LHCN-M2 (cell line): Measurements from ENCODE around the gene GPR107. TPM values are rescaled to one million over a fixed set of nuclear protein-coding genes. Genes with fewer than 3 reads are reported as not detected.

Experiments
- DNase-seq: peaks from one replicate; pipeline ENCODE4 v3.0.0-alpha.2; 2012; ENCODE audit warnings: low read depth
- total RNA-seq: library from RNA; depleted of rRNA; stranded (reverse); fragments of >200 nt; gene quantifications from 2 replicates; pipeline ENCODE4 v1.2.3, GENCODE V29; 2014

GPR107 gene
- total RNA-seq, 1 experiment from 2014 or later, result 20.3 TPM

DNA sequence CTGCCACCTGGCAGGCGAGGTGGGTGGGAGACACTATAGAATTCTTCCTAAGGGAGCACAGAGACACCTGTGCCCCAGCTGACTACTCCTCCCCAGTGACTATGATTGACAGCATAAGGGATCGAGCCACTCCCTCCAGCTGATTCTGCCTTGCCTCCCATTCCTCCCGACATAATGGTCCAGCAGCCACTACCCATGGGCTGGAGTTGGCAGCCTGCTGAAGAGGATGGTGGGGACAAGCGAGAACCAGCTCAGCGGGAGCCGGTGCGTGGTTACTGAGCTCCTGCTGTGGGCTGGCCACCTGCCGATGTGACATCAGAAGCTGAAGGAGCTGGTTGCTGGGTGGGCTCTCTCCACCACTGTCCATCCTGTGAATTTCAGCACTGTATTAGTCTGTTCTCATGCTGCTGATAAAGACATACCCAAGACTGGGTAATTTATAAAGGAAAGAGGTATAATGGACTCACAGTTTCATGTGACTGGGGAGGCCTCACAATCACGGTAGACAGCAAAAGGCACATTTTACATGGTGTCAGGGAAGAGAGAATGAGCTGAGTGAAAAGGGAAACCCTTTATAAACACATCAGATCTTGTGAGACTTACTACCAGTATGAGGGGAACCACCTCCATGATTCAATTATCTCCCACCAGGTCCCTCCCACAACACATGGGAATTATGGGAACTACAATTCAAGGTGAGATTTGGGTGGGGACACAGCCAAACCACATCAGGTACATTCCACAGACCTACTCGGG, 106.4 kb downstream of the GPR107 start:
- no peak for DNase-seq

DNA sequence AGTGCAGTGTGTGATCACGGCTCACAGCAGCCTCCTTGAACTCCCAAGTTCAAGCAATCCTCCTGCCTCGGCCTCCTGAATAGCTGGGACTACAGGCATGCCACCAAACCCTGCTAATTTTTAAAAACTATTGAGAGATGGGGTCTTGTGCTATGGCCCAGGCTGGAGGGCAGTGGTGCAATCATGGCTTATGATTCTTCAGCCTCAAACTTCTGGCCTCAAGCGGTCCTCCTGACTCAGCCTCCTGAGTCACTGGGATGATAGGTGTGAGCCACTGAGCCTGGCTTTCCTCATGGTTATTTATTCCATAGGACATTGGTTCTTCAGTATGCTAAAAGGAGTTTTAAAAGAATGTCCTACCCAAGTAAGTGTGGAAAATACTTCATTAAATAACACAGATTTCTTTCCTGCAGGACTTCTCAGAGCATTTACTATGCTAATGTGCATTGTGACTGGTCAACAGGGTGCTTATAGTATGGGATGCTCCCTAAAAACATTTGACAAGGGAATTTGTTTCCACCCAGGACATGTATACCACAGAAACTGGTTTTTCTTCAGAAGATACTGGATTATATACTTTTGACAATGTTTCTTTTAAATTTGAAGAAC, 107.3 kb downstream of the GPR107 start:
- no peak for DNase-seq

DNA sequence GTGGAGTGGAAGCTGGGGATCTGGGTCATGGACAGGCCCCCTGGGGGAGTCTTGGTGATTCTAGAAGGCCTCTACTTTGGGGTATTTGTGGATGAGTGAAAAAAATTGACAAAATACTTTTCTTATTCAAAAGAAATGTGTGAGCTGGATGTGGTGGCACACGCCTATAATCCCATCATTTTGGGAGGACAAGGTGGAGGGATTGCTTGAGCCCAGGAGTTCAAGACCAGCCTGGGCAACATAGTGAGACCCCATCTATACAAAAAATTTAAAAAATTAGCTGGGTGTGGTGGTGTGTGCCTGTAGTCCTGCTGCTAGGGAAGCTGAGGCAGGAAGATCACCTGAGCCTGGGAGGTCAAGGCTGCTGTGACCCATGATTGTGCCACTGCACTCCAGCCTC, 111.9 kb downstream of the GPR107 start:
- no peak for DNase-seq

DNA sequence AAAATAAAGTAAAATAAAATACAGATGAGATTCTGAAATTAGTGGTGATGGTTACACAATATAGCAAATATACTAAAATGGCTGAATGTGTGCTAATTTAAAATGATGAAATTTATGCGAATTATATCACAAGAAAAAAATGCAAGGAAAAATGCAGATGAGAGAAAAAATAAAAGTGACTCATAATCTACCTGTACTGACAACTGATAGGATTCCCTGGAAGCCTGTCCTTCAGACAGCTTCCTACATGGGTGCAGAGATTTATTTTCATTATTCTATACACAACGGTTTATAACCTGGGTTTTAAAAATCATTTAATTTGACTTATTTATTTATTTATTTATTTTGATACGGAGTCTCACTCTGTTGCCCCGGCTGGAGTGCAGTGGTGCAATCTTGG, 112.7 kb downstream of the GPR107 start:
- DNase-seq, result no peak

DNA sequence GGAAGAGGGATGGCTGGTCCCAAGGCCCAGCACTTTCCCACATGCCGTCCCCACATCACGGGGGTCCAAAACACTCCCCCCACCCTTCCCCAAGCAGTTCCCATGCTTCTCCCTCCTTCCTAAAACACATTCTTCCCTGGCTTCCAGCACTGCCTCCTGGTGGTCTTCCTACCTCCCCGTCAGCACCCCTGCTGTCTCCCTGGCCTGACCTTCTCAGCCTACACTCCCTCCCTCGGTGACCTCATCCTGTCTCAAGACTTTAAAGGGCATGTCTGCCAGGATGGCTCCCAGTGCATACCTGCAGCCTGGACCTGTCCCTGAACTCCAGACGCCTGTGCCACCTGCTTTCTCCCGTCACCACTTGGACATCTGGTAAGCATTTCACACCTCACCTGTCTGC, 114.2 kb downstream of the GPR107 start:
- DNase-seq, result no peak

DNA sequence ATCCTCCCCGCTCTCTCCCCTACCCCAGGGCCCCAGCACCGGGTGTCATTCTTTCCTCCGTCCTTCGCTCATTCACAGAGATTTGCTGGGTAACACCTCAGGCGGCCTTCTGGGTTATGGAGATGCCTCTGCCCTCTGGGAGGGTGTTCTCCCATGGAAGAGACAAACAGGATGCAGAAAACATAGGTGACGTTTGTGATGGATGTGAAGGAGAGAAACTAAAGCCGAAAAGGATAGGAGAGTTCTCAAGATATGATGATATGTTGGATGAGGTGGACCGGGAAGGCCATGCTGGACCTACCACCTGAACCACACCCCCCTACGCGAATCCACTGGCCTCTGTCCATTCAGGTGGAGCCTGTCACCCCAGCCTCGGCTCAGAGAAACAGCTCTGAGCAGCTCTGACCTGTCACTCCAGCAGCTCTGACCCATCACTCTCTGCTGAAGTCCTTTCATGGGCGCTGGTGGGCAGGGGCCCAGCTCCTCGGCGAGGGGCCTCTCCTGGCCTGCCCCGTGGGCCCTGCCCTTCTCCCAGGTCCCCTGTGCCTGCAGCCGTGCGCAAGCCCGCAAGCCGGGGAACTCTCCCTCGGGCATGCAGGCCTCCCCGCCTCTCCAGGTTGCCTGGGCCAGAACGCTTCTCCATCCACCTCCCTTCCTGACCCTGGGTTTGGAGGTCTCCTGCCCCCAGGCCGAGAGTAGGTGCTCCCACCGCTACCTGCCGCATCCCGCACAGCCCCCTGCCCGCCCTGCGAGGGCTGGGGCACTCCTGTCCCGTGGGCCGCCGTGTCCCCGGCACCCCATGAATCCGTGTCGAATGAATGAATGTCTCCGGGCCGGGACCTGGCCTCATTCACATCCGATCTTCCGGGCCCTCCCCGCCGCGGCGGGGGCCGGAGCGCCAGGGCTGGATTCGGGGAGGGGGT, 117.8 kb downstream of the GPR107 start:
- DNase-seq, result no peak

DNA sequence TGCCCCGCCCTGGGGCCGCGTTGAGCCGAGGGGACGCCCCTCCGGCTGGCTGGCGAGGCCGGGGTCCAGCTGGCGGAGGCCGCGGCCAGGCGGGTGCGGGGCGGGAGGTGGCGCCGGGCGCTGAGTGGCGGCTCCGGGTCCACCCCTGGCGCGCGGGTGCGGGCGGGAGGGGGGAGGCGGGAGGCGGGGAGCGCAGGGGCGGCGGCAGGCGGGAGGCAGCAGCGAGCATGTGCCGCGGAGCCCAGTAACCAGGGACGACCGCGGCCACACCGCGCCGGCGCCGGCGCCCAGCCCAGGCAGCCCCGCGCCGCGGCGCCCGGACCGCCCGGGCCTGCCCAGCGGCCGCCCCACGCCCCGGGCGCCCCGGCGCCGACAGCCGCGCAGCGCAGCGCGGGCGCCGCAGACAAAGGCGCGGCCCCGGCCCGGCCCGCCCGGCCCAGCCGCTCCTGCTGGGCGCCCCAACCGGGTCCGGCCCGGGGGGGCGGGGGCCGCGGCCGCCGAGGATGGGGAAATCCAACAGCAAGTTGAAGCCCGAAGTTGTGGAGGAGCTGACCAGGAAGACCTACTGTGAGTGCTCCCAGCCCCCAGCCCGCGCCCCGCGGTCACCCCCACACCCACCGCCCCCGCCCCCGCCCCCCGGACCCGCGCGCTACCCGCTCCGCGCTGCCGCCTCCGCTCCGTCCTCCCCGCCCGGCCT, 118.6 kb downstream of the GPR107 start, which contains the start of gene NCS1:
Gene NCS1 (plus strand): TSS at position 244 of the 697 bp plus-strand sequence. CDS start 260 bp downstream, at position 504.
- peak; percentile 56 for DNase-seq

DNA sequence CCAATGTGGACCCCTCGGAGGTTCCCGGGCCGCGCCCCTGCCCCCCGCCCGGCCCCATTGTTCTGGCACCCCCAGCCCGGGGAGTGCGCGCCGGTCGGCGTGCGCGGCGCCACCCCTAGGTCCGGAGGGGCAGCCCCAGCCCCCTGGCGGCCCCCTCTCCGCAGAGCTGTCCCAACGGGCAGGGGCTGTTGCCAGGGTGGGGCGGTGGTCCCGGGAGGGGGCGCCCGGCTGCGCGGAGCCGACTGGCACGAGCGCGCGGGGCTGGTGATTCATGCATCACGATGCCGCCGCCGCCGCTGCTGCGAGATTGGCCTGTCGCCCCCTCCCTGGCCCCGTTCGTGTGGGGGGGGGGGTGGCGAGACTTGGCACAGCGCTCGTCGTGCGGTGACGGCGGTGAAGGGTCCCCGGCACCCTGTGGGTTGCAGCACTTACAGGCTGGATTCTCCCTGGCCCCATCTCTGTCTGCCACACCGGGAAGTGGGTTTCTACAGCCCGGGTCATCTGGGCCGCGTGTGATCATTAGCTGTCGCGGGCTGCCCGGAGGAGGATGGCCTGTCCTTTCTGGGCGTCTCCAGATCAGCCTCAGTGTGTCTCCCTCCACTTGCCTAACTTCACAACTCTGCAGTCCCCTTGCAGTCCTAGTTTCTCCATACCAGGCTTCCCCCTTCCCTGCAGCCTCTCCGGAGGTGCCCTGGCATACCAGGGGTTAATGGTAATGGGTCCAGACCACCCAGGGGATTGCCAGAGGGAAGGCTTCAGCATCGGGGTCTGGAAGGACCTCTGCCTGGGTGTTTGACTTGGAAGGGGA, 119.4 kb downstream of the GPR107 start:
- DNase-seq, result no peak

DNA sequence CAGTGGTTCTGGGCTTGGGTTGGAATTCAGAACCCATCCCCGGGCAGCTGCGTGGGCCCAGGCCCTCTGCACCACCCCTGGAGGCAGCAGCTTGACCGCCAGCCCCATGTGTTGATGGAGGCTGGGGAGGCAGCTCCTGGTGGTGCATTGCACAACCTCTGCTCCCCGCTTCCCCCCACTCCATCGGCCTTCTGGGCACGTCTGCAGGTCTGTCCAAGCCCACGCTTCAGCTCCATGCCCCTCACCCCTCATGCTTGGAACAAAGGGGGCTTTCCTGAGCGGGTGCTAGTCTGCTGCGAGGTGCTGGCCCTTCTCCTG, 119.9 kb downstream of the GPR107 start:
- DNase-seq, result no peak

DNA sequence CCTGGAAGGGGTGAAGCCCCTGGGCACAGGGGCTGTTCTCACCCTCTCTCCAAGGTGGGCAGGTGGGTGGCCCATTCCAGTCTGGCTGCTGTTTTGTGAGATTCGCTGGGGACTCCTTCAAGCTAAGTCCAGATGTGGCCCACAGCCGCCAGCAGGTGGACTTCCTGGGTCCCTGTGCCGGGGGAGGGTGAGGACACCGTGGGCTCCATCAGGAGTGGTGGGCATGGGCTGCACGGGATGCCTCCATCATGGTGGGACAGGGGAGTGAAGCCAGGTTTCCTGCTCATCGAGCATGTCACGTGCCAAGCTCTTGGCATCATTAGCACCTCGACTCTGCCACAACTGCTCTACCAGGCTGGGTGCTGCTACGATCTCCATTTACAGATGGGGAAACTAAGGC, 120.3 kb downstream of the GPR107 start:
- DNase-seq, result no peak

DNA sequence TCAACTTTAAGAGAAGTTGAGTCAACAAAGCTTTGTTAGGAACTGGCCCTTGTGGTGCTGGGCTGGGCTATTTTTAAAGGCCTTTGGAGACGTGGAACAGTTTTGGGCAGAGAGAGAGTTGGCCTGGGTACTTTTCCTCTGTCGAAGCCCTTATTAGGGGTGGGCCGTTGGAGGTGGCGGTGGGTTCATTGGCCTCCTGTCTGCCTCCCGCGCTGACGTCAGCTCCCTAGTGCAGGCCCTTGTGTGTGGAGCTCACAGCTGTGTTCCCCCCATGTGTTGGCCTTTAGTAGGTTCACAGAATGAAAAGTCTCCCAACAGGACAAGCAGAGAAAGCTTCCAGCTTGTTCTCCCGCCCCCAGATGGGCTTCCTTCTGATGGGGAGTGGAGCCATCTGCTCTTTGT, 121.2 kb downstream of the GPR107 start:
- DNase-seq, result no peak

DNA sequence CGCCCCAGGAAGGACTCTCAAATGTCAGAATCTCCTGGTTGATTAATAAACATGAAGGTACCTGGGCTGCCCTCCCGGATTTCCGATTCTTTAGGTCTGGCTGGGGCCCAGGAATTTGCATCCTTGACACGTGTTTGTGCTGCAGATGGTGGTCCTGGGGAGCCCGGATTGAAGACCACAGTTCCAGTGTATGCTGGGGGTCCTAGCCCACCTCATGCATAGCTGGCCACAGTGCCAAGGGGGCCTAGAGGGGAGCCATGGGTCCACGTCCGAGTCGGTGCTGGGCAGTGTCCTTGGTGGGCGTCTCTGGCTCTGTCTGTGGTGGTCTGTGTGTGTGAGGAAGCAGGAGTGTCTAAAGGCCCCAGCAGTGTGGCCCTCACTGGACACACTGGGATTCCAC, 121.6 kb downstream of the GPR107 start:
- no peak for DNase-seq

DNA sequence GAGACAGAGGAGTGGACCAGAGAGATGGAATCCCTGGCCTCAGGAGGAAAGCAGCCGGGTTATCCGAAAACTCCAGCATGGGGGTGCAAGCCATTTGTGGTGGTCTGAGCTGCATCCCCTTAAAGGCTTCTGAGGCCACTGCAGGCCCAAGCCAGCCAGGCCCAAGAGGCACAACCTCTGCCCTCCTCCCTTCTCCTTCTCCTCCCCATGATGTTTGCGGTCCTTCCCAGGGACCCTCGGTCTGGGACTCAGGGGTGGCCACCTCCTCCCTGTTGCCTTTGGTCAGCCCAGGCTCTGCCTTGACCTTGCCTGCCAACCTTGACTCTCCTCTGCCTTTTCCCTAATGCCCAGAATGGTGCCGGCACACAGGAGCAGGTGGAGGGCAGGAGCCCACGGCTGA, 123.1 kb downstream of the GPR107 start:
- no peak for DNase-seq

DNA sequence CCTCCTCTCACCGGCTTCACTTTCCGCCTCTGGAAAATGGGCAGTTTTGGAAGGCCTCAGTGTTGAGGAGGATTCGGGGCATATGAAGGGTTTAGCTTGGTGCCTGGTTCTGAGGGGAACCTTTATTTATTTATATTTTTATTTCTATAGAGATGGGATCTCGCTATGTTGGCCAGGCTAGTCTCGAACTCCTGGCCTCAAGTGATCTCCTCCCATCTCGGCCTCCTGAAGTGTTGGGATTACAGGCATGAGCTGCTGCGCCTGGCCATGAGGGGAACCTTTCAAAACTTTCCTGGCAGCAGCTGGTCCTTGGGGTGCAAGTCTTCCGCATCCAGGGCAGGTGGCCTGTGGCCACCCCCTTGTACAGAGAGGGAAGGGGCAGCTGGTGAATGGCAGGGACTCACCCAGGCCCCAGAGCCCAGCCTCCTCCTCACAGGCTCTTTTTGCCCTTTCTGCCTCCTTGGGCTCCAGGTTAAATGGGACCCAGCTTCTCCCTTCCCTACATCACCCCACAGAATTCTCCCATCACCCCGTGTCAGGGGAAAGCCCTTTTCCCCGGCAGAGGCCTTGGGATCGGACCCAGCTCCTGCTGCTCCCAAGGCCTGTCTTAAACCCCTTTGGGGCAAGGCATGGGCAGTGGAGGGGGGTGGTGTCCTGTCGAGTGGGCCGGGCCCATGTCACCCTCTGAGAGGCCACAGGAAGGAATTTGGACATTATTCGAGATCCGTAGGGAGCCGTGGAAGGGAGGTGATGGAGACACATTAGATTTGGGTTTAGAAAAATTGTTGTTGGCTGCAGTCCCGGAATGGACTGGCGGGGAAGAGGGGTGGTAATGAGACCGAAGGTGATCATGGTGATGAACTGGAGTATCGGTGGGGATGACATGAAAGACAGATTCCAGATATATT, 124.4 kb downstream of the GPR107 start:
- no peak for DNase-seq

DNA sequence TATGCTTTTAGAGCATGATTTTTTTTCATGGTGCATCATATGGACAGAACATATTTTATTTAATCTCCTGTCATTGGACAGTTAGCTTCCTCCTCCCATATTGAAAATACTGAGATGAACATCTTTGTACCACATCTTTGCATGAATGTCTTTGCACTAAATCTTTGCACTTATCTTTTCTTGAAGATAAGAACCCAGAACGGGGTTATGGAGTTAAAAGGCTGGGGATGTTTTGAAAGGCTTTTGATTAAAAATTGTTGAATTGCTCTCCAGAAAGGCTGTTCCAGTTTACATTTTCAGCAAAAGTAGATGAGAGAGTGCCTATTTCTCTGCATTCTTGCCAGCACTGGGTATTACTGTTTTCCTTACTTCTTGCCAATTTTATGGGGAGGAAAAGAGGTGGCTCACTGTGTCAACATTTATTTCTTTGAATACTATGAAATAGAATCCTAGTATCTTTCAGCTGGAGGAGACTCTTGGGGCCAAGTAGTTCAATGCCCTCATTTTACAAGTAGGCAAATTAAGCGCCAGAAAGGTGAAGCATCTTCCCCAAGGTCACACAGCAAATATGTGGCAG, 125.7 kb downstream of the GPR107 start:
- no peak for DNase-seq

DNA sequence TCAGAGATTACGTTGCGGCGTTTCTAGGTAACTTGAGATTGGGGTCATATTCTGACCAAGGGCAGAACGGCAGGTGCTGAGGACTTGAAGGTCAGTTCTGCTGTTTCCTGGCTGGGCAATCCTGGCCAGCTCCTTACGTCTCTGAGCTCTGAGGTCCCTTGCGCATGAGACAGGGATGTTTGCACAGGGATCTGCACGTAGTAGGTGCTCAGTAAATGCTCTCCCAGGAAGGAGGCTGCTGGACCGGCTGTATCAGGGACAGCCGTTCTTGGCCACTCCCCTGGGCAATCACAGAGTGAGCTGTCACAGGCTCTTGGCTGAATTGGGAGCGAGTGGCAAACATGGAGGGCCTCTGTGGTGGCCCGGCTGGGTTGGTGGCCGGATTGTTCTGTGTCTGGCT, 126.8 kb downstream of the GPR107 start:
- DNase-seq, result no peak

DNA sequence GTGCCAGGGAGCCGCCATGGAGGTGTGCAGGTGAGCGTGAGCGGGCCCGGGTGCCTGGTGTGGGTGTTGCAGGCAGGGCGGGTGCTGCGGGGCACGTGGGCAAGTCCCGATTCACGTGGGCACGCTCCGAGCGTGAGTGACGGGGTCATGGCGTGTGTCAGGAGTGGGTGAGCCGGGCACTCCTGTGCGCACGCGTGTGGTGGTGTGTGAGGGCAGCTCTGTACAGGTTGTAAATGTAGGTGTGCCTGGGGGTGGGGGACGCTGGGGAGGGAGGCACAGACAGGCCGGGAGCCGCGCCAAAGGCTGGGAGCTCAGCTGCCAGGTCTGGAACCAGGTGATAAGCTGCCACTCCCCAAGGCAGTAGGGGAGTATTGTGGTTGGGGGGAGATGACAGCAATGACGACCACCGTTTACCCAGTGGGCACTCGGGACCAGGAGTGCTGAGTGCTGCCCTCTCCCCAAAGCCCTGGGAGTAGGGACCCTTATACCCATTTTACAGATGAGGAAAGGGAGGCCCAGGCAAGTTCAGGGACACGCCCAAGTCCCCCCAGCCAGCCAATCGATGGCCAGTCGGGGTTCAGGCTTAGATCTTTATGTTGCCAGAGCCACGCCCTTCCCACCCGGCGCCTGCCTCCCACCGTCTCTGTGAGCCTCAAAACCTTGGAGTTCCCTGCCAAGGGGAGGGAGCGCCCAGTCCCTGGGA, 128.1 kb downstream of the GPR107 start:
- no peak for DNase-seq

DNA sequence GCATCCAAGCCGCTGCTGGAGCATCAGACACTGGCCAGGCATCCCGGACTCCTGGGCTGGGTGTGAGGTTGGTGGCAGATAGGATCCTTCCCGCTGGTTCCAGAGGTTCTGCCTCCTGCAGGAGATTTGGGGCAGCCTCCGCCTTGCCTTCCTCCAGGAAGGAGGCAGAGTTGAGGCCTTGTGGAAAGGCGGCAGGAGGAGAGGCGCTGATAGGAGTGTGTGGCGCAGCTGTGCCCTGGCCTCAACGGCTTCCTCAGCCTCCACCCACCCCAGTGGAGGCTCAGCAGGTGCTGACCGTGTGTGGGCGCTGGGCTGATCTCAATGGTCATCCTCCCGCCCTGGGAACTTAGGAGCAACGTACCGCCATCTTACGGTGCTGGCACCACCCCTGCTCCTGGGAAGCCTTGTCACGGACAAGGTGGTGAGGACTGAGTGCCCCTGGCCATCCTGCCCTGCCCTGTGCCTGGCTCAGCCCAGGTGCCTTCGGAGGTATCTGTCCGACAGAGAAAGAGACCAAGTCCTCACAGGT, 128.7 kb downstream of the GPR107 start:
- DNase-seq, result no peak
